Mammary epithelial cell (primary cell): Measurements from ENCODE around the gene MRPS10.

Experiments
- CTCF ChIP-seq, 2 donors: IDR thresholded peaks in 1 of 2; conservative IDR thresholded peaks in 1 of 2; 2 replicates each; pipeline ENCODE4 v1.5.1; 2011 to 2012; ENCODE audit warnings: inconsistent platforms in 2 of 2, low read length in 2 of 2, mild to moderate bottlenecking in 2 of 2, control low read depth in 1 of 2, low read depth in 1 of 2; ENCODE audit not compliant: insufficient read depth in 1 of 2; ENCODE audit errors: extremely low read depth in 1 of 2
- EZH2 ChIP-seq: IDR thresholded peaks from 2 replicates; pipeline ENCODE4 v1.6.1; 2012; ENCODE audit warnings: low read length, inconsistent platforms, borderline replicate concordance

GRCh38 chr6:42260972-42261371 lies 43.3 kb upstream of the MRPS10 start:
- peak in 1 of 2 donors; percentile 58 for TF ChIP-seq CTCF (conservative IDR thresholded peaks at IDR 0.05 in 1 of 2, IDR thresholded peaks at IDR 0.05 in 1 of 2; ENCODE audit: extremely low read depth in 1 of 2, insufficient read depth in 1 of 2, low read depth in 1 of 2, low read length in 2 of 2)
- no peak for TF ChIP-seq EZH2
